Measurements from ENCODE around the gene KRTAP5-8. TPM values are rescaled to one million over a fixed set of nuclear protein-coding genes. Genes with fewer than 3 reads are reported as not detected.

The KRTAP5-8 gene
- total and polyA plus RNA-seq, 4 donors, result not detected

GRCh38 chr11:71537537-71537936 lies 288 bp upstream of the KRTAP5-8 start:
- DNase-seq (ENCODE audit: low spot score), result no peak
- no peaks in the 10 kb centered on the region for H3K36me3 ChIP-seq (ENCODE audit: control insufficient read depth in 4 of 4, insufficient read depth in 3 of 4, low read depth in 1 of 4, low read length in 3 of 4)

DNA sequence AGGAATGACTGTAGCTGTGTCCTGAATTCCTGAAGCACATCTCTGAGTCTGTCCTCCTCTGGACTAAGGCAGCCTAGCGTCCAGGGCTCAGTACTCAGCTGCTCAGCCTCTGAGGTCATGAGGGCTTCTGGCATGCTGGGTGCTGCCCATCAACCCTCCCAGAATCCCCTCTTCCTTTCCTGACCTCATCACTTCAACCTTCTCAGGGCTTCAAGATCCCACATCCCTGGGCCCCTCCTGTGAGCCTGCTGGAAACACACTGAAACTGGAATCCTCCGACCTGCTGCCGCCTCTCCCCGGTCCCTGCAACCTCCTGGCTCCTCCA lies 803 bp downstream of the KRTAP5-8 start:
- Histone ChIP-seq H3K4me1 (ENCODE audit: control insufficient read depth in 4 of 4, insufficient read depth in 4 of 4, low read length in 3 of 4) (peaks cover 0 to 9% (median 5%) of the 10 kb centered on the region in 4 donors), H3K9me3 (ENCODE audit: control insufficient read depth in 4 of 4, low read length in 3 of 4) (no peaks in the 10 kb centered on the region), H3K27me3 (ENCODE audit: control insufficient read depth in 4 of 4, insufficient read depth in 4 of 4, low read length in 3 of 4) (no peaks in the 10 kb centered on the region), H3K27ac (ENCODE audit: low read depth in 1 of 2, low read length in 2 of 2) (no peak overlapping the region), H3K36me3 (ENCODE audit: control insufficient read depth in 4 of 4, insufficient read depth in 3 of 4, low read depth in 1 of 4, low read length in 3 of 4) (no peaks in the 10 kb centered on the region), H3K4me3 (ENCODE audit: low read depth in 1 of 3, low read length in 3 of 3) (no peak overlapping the region), H3K9ac (ENCODE audit: low read depth in 1 of 2, low read length in 2 of 2) (no peak overlapping the region)
- WGBS, result 95% methylated on average over 4 of the region's 4 CpGs
- TF ChIP-seq RAD21 (IDR thresholded peaks at IDR 0.05), result no peak
- no peak for TF ChIP-seq TAF1 (conservative IDR thresholded peaks at IDR 0.05)
- no peak for TF ChIP-seq HNF4A (conservative IDR thresholded peaks at IDR 0.05)
- TF ChIP-seq SP1 (IDR thresholded peaks at IDR 0.05), result no peak
- TF ChIP-seq FOXA2 (IDR thresholded peaks at IDR 0.05), result no peak
- TF ChIP-seq, protein P1, sequence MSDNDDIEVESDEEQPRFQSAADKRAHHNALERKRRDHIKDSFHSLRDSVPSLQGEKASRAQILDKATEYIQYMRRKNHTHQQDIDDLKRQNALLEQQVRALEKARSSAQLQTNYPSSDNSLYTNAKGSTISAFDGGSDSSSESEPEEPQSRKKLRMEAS (IDR thresholded peaks at IDR 0.05), result no peak
- TF ChIP-seq NR2F2 (IDR thresholded peaks at IDR 0.05), result no peak
- TF ChIP-seq, protein P2, sequence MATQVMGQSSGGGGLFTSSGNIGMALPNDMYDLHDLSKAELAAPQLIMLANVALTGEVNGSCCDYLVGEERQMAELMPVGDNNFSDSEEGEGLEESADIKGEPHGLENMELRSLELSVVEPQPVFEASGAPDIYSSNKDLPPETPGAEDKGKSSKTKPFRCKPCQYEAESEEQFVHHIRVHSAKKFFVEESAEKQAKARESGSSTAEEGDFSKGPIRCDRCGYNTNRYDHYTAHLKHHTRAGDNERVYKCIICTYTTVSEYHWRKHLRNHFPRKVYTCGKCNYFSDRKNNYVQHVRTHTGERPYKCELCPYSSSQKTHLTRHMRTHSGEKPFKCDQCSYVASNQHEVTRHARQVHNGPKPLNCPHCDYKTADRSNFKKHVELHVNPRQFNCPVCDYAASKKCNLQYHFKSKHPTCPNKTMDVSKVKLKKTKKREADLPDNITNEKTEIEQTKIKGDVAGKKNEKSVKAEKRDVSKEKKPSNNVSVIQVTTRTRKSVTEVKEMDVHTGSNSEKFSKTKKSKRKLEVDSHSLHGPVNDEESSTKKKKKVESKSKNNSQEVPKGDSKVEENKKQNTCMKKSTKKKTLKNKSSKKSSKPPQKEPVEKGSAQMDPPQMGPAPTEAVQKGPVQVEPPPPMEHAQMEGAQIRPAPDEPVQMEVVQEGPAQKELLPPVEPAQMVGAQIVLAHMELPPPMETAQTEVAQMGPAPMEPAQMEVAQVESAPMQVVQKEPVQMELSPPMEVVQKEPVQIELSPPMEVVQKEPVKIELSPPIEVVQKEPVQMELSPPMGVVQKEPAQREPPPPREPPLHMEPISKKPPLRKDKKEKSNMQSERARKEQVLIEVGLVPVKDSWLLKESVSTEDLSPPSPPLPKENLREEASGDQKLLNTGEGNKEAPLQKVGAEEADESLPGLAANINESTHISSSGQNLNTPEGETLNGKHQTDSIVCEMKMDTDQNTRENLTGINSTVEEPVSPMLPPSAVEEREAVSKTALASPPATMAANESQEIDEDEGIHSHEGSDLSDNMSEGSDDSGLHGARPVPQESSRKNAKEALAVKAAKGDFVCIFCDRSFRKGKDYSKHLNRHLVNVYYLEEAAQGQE (IDR thresholded peaks at IDR 0.05), result no peak
- no peak for TF ChIP-seq ZBTB33 (IDR thresholded peaks at IDR 0.05)
- TF ChIP-seq JUND (IDR thresholded peaks at IDR 0.05), result no peak
- DNase-seq (ENCODE audit: low spot score), result no peak

More at GRCh38 chr11:71537537-71537936, 288 bp upstream of the KRTAP5-8 start:
- Histone ChIP-seq H3K27ac (ENCODE audit: low read depth in 1 of 2, low read length in 2 of 2) (no peak overlapping the region), H3K9ac (ENCODE audit: low read depth in 1 of 2, low read length in 2 of 2) (no peak overlapping the region), H3K4me1 (ENCODE audit: control insufficient read depth in 4 of 4, insufficient read depth in 4 of 4, low read length in 3 of 4) (peaks cover 0 to 9% (median 5%) of the 10 kb centered on the region in 4 donors), H3K27me3 (ENCODE audit: control insufficient read depth in 4 of 4, insufficient read depth in 4 of 4, low read length in 3 of 4) (no peaks in the 10 kb centered on the region), H3K9me3 (ENCODE audit: control insufficient read depth in 4 of 4, low read length in 3 of 4) (no peaks in the 10 kb centered on the region), H3K4me3 (ENCODE audit: low read depth in 1 of 3, low read length in 3 of 3) (no peak overlapping the region)
- WGBS, result 90% methylated on average over 9 of the region's 9 CpGs
- TF ChIP-seq HNF4A (conservative IDR thresholded peaks at IDR 0.05) (no peak), ATF3 (IDR thresholded peaks at IDR 0.05) (no peak)
- TF ChIP-seq, protein P3, sequence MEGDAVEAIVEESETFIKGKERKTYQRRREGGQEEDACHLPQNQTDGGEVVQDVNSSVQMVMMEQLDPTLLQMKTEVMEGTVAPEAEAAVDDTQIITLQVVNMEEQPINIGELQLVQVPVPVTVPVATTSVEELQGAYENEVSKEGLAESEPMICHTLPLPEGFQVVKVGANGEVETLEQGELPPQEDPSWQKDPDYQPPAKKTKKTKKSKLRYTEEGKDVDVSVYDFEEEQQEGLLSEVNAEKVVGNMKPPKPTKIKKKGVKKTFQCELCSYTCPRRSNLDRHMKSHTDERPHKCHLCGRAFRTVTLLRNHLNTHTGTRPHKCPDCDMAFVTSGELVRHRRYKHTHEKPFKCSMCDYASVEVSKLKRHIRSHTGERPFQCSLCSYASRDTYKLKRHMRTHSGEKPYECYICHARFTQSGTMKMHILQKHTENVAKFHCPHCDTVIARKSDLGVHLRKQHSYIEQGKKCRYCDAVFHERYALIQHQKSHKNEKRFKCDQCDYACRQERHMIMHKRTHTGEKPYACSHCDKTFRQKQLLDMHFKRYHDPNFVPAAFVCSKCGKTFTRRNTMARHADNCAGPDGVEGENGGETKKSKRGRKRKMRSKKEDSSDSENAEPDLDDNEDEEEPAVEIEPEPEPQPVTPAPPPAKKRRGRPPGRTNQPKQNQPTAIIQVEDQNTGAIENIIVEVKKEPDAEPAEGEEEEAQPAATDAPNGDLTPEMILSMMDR (IDR thresholded peaks at IDR 0.05; ENCODE audit: low read depth, low read length, missing input control), result no peak
- TF ChIP-seq, protein P2 (IDR thresholded peaks at IDR 0.05), result no peak
- TF ChIP-seq, protein P1 (IDR thresholded peaks at IDR 0.05), result no peak
